Measurements from ENCODE around the gene KLHDC8A.

DNA sequence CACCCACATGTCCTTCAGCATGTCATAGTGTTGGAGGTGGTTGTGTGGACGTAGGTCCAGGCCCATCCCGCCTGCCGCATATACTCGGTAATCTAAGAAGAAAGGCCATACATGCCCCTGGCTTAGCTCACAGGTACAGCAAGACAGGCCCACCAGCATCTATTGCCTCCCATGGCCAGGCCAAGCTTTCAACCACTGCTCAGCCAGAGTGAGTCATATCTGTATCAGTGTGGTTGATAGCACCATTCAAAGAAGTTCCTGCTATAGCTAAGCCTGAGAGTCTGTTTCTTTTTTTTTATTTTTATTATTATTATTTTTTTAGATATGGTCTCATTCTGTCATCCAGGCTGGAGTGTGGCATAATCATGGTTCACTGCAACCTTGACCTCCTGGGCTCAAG lies 17.0 kb downstream of the KLHDC8A start:
- TF ChIP-seq POLR2A (IDR thresholded peaks at IDR 0.05), result no peak
- TF ChIP-seq, protein P1, sequence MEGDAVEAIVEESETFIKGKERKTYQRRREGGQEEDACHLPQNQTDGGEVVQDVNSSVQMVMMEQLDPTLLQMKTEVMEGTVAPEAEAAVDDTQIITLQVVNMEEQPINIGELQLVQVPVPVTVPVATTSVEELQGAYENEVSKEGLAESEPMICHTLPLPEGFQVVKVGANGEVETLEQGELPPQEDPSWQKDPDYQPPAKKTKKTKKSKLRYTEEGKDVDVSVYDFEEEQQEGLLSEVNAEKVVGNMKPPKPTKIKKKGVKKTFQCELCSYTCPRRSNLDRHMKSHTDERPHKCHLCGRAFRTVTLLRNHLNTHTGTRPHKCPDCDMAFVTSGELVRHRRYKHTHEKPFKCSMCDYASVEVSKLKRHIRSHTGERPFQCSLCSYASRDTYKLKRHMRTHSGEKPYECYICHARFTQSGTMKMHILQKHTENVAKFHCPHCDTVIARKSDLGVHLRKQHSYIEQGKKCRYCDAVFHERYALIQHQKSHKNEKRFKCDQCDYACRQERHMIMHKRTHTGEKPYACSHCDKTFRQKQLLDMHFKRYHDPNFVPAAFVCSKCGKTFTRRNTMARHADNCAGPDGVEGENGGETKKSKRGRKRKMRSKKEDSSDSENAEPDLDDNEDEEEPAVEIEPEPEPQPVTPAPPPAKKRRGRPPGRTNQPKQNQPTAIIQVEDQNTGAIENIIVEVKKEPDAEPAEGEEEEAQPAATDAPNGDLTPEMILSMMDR (IDR thresholded peaks at IDR 0.05 in 4 of 5, conservative IDR thresholded peaks at IDR 0.05 in 1 of 5), result no peak

Data from gastrocnemius medialis (tissue), 4 donors.